Right ventricle myocardium superior (tissue), 1 donor: ENCODE measurements around the gene ITGB4. TPM values are rescaled to one million over a fixed set of nuclear protein-coding genes. Genes with fewer than 3 reads are reported as not detected.

Source experiments
- ATAC-seq: fragments of 200-7000 bp; cut with Tn5 transposase; one replicate; pipeline ENCODE4 v1.9.1; 2020; ENCODE audit warnings: mild to moderate bottlenecking; ENCODE audit not compliant: poor library complexity
- DNase-seq: peaks from one replicate; pipeline ENCODE4 v3.0.0-alpha.2; 2020
- intact Hi-C: fragments of 100-400 bp; cut with DNase I; formaldehyde crosslinking; loops from one replicate; pipeline ENCODE4 v1.11.2; 2022
- microRNA-seq: library from miRNA; unstranded; fragments of <30 nt; microRNA quantifications from one replicate; pipeline ENCODE4 v1.2.0, GENCODE V29; 2020
- total RNA-seq: library from RNA; stranded (reverse); fragmentation: NEBNext Ultra II Directional; extraction: Animal tissue kit (Norgen Biotek cat#: 25700); gene quantifications from one replicate; pipeline ENCODE4 v1.2.1, GENCODE V29; 2021
- donor health status: DM: no; HTN: yes; CAD: no; lungs with severe emphysema.

The ITGB4 gene
- total RNA-seq, 1 donor from 2014 or later = 9.4 TPM

DNA sequence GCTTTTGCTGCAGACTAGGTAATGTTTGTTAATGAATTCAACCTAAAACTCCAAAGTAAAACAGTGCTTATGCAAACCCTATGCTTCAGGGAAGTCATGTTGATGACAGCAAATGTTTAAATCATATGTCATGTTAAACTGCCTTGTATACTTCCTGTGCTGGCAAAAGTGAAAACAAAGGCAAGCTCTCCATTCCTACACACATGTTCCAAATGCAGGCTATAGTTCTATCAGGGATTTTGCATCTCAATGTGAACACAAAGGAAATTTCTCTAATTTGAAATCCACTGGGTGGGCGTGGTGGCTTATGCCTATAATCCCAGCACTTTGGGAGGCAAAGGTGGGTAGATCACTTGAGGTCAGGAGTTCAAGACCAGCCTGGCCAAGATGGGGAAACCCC, 82.6 kb downstream of the ITGB4 start:
- ATAC-seq = no peak
- intact Hi-C loops = no loop called here

GRCh38 chr17:75806822-75807500, 85.7 kb downstream of the ITGB4 start:
- ATAC-seq (peak; percentile 66), DNase-seq (peak; percentile 60)
- intact Hi-C loops = no loop called here

More for the DNA sequence above, 82.6 kb downstream of the ITGB4 start:
- DNase-seq = no peak

Small RNA genes lying within 50 kb of the gene (microRNA-seq; reads per million reads assigned to microRNA genes)
- not detected for gene MIR4738

Other genes starting within 250 kb of the ITGB4 start
- gene CASKIN2, start 205.9 kb upstream of the ITGB4 start, total RNA-seq = 33.3 TPM
- 5.6 TPM for gene TSEN54, start 204.9 kb upstream of the ITGB4 start, total RNA-seq
- 3.6 TPM for gene LLGL2, start 195.8 kb upstream of the ITGB4 start, total RNA-seq
- 37.1 TPM for gene MYO15B, start 133.7 kb upstream of the ITGB4 start, total RNA-seq
- 12.5 TPM for gene SMIM5, start 88.0 kb upstream of the ITGB4 start, total RNA-seq
- 14.1 TPM for gene RECQL5, start 54.3 kb upstream of the ITGB4 start, total RNA-seq
- 40.0 TPM for gene SAP30BP, start 54.1 kb upstream of the ITGB4 start, total RNA-seq
- gene GALK1, start 43.7 kb downstream of the ITGB4 start, total RNA-seq = 23.3 TPM
- gene UNK, start 63.3 kb downstream of the ITGB4 start, total RNA-seq = 14.3 TPM
- gene UNC13D, start 122.9 kb downstream of the ITGB4 start, total RNA-seq = 10.6 TPM
- gene WBP2, start 133.9 kb downstream of the ITGB4 start, total RNA-seq = 145 TPM
- 33.4 TPM for gene TRIM47, start 157.1 kb downstream of the ITGB4 start, total RNA-seq
- 9.1 TPM for gene TRIM65, start 175.5 kb downstream of the ITGB4 start, total RNA-seq
- gene MRPL38, start 183.4 kb downstream of the ITGB4 start, total RNA-seq = 113 TPM
- gene FBF1, start 219.6 kb downstream of the ITGB4 start, total RNA-seq = 4.7 TPM